RKO (cell line): Measurements from ENCODE around the gene MBD5.
A peak's percentile ranks its signal among the peaks of the same experiment; 100 is the strongest.

Experiments used
- DNase-seq: peaks from one replicate; pipeline ENCODE4 v3.0.0-alpha.2; 2016; ENCODE audit warnings: low spot score

Gene MBD5

DNA sequence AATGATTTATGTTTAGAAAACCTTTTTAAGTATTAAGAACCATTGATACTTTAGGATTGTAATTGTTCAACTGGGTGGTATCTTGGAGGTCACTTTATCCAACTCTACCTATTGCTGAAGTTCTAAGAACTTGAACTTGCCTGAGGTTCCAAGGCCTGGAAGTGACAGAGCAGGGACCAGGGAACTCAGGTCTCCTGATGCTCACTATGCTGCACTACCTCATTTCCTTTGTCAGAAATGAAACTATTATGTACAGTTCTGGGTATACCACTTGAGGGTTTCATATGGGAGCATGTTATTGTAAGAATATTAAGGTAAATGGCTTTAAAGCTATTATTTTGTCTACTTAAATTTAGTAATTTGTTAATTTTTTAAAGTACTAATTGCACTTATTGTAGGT is 3.0 kb downstream of the MBD5 start:
- peak; percentile 29 for DNase-seq

DNA sequence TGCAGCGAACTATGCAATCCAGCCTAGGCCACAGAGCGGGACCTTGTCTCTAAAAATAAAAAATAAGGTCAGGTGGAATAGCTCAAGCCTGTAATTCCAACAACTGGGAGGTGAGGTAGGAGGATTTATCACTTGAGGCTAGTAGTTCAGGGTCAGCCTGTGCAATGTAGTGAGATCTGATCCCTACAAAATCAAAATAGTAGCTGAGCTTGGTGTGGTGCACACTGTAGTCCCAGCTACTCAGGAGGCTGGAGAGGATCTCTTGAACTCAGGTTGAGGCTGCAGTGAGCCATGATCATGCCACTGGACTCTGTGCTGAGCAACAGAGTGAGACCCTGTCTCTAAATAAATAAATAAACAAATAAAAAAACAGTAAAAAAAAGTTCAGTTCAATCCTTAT is 5.7 kb downstream of the MBD5 start:
- DNase-seq = no peak

DNA sequence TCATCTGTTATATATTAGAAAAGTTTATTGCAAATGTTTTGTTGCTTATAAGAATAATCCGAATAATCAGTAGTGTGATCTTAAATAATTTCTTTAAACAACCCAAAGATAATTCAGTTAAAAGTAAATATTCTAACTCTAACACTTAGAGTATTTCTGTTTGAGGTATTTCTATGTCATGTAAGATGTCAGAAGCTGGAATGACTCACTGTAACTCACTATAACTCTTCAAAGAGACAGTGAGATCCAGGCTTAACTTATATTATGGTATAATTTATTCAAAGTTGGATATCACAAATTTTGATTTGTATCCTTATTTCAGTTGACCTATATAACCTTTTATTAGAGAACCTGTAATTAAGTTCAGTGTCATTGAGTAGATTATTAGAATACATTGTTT is 6.9 kb downstream of the MBD5 start:
- DNase-seq = no peak

GRCh38 chr2:148028781-148029180 is 7.9 kb downstream of the MBD5 start:
- DNase-seq = no peak

DNA sequence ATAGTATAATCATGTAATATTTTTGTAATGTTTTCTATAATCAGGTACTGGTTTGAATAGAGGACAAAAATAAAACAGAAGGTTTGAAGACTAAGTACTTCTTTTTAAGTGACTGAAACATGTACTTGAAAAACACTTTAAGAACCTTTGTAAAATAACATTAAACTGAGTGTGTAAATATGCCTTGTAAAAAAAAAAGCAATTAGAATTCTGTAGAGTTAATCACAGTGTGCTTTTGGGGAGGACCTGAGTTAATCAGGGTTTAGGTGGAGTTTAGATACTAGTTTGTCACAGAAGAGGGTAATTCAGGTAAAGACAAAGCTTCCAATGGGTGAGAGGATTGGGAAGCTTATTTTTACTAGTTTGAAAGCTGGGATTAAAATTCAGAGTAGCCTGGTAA is 10.3 kb downstream of the MBD5 start:
- no peak for DNase-seq

DNA sequence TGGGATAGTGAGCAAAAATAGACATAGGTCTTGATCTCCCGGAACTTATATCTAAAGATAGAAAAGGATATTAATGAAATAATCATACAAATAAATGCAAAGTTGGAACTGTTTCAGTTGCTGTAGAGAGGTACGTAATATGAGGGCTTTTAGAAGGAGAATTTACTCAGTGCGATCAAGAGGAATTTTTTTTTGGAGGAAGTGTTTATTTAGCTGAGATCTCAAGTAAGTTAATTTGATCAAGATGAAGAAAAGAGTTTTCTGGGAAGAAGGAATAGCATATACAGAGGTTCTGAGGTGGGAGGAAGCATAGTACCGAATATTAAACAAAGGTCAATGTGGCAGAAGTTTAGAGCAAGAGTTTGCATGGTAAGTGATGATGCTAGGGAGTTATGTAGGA is 11.3 kb downstream of the MBD5 start:
- no peak for DNase-seq

DNA sequence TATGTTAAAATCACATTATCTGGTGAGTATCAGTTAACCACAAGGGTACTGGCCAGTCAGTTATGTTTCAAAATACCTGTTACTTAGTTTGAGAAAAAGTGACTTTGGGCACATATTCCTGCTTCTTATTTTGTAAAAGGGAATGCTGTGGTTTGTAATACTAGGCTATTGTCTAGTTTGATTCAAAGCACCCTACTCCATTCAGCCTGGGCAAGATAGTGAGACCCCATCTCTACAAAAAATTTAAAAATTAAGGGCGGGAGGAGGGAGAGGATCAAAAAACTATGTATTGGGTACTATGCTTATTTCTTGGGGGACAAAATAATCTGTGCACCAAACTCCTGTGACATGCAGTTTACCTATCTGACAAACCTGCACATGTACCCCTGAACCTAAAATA is 18.9 kb downstream of the MBD5 start:
- no peak for DNase-seq

GRCh38 chr2:148042219-148042618 is 21.3 kb downstream of the MBD5 start:
- DNase-seq = no peak

GRCh38 chr2:148044322-148044721 is 23.4 kb downstream of the MBD5 start:
- peak; percentile 41 for DNase-seq

DNA sequence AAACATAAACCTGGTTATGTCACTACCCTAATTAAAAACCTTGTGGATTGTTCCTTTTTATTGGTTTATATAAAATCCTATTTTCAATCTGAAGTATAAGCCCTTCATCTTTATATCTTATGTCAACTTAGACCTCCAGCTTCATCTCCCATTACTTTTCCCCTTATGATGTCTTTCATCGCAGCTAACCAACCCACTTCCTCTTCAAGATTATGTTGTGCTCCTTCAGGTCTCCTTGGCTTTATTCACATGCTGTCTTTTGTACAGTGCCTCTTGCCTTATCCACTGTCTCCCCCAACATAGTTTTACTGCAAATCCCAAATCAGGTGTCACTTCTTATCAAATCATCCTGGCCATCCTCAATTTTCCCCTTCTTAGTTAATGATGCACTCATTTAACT is 25.9 kb downstream of the MBD5 start:
- DNase-seq = no peak

DNA sequence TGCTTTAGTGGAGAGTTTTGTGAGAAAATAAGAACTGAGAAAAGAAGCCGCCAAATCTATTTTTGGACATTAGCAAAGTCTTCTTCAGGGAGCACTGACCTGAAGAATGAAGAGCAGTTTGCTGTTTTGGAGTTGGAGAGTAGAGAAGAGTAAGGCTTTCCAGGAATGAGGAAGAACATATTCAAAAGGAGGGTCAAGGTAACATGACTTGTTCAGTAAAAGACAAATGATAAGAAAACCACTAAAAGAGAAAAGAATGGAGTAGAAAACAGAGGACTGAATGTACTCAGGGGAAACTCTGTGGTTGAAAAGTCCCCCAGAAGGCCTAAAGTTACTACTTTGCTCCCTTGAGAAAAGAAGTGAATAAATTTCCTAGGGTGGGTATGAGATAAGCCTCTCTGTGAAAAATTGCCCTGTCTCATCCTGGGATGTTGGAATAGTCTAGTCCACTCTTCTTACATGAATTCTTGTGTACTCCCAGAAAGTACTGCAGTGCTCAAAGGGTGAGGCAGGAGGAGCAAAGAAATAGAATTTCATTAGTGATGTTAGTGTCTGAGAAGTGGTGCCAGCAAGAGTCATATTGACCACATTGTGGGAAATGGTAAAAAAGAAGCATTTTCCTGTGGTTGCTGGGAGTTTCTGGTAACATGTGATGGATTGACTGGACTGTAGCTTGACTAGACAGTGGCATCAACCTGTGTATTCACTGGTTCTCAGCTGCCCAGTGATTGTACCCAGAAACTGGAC is 27.8 kb downstream of the MBD5 start:
- no peak for DNase-seq

- DNase-seq = no peak
These were observed 28.4 kb downstream of the MBD5 start for GRCh38 chr2:148049284-148049683.

DNA sequence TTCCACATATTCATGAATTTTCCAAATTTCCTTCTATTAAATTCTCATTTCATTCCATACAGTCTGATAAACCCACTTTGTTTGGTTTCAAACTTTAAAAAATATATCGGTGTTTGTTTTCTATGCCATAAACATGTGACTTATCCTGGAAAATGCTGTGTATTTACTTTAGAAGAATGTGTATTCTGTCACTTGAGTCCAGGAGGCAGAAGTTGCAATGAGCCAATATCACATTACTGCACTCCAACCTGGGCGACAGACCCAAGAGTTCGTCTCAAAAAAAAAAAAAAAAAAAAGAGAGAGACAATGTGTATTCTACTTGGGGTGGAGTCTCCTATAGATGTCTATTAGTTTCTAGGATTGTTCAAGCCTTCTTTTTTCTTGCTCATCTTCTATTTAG is 31.8 kb downstream of the MBD5 start:
- DNase-seq = no peak

GRCh38 chr2:148058641-148059040 is 37.8 kb downstream of the MBD5 start:
- DNase-seq = no peak

DNA sequence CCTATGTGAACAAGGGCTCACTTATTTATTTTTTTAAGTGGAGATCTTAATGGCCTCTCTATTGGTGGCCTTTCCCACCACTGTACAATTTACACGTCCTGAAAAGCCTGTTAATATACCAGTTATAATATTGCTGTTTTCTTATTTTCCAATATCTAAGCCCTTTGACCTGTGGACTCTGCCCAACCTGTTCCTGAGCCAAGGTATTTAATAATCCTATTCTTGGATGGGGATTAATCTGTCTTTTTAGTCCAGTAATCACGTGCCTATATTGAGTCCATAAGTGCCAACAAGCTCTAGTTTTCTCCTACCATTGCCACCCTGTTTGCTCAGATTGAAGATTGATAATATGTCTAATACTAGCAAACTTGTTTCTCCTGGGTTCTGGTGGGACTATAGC is 42.7 kb downstream of the MBD5 start:
- no peak for DNase-seq

DNA sequence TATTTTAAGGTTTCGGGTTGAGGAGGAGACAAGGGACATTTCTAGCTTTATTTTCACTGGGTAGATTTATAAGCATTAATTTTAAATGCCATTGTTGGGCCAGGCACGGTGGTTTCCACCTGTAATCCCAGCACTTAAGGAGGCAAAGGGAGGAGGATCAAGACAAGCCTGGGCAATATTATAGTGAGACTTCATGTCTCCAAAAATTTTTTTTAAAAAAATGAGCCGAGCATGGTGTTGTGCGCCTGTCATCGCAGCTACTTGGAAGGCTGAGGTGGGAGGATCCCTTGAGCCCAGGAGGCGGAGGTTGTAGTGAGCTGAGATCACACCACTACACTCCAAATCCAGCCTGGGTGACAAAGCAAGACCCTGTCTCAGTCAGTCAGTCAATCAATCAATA is 45.0 kb downstream of the MBD5 start:
- DNase-seq = no peak

GRCh38 chr2:148067801-148068200 is 46.9 kb downstream of the MBD5 start:
- DNase-seq = no peak

- DNase-seq = no peak
These were observed 50.5 kb downstream of the MBD5 start for GRCh38 chr2:148071351-148071750.

GRCh38 chr2:148096012-148096411 is 75.1 kb downstream of the MBD5 start:
- no peak for DNase-seq

DNA sequence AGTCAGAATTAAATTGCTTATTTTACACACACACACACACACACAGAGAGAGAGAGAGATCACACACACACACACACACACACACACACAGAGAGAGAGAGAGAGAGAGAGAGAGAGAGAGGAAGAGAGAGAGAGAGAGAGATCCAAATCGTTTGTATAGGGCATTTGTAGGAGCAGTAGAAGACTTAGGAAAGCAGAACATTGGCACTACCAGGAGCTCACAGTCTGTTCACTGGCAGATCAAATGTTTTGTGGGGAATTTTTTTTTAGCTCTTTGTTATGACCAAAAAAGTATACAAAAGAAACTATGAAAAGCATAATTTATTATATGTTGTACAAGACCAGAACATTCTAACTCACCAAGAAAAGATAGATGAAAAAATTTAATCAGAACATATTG is 81.8 kb downstream of the MBD5 start:
- DNase-seq = no peak

DNA sequence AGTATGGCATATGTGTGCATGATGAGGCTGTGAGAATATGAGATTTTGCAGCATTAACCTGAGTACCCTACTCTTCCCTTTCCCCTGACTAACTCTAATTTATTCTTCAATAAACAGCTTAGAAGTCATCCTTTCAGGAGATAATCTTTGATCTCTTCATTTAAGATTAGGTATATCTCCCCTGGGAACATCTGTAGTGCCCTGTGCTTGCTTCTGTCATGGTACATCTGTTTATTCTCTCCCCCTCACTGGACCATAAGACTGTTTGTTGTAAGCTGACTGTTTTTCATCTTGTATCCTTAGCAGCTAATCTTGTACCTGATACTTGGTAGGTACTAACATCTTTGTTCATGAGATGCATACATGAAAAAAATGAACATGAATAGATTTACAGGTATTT is 83.1 kb downstream of the MBD5 start:
- no peak for DNase-seq

DNA sequence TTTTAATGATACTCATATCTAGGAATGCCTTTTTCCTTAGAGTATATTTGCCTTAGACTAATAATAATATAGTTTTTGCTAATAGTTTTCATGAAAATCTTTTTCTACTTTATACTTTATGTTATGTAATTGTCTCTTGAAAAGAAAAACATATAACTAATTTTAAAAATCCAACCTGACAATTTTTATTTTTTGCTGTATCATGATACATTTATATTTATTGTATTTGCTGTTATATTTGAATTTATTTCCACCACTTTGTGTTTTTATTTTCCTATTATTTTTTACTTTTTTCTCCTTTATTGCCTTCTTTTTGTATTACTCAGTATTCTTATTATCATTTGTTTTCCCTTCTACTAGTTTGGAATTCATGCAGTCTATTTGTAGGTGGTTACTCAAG is 85.4 kb downstream of the MBD5 start:
- DNase-seq = no peak

DNA sequence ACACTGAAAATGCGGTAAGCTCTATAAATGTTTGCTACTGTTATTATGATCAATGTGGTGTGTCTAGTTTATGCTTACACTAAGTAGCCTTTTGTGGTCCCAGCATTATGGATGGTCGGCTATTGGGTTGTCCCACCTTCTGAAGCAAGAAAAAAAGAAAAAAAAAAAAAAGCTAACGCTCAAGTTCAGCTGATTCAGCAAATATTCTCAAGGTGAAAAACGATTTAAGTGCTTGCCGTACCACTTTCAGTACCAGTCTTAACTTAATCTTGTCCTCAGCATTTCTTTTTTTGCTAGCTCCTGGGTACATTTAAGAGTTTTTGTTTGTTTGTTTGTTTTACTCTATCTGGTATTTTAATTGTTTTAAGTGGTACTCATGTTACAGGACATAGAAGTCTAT is 87.5 kb downstream of the MBD5 start:
- no peak for DNase-seq

GRCh38 chr2:148110184-148110583 is 89.3 kb downstream of the MBD5 start:
- DNase-seq = no peak

GRCh38 chr2:148122788-148123187 is 101.9 kb downstream of the MBD5 start:
- peak; percentile 81 for DNase-seq
